Nephron progenitor cell (in vitro differentiated cells): ENCODE data around the gene RAB15.

Experiments
- DNase-seq: peaks from one replicate; pipeline ENCODE4 v3.0.0; 2021
- H3K27ac Mint-ChIP-seq: 2 replicates; pipeline ENCODE4 v1.8.0; 2021; ENCODE audit warnings: mild to moderate bottlenecking, moderate library complexity, mixed read lengths
- H3K27me3 Mint-ChIP-seq: 2 replicates; pipeline ENCODE4 v1.8.0; 2021; ENCODE audit warnings: mild to moderate bottlenecking, low read depth, mixed read lengths; ENCODE audit not compliant: poor library complexity
- H3K36me3 Mint-ChIP-seq: 2 replicates; pipeline ENCODE4 v1.8.0; 2021; ENCODE audit warnings: low read depth, mixed read lengths
- H3K4me1 Mint-ChIP-seq: 2 replicates; pipeline ENCODE4 v1.8.0; 2021; ENCODE audit warnings: mixed read lengths
- H3K4me3 Mint-ChIP-seq: 2 replicates; pipeline ENCODE4 v1.8.0; 2021; ENCODE audit warnings: mild to moderate bottlenecking, moderate library complexity, mixed read lengths
- H3K9me3 Mint-ChIP-seq: 2 replicates; pipeline ENCODE4 v1.8.0; 2021; ENCODE audit warnings: mild to moderate bottlenecking, moderate library complexity, mixed read lengths
- CTCF ChIP-seq: fragments of 200-600 bp; sonication (generic); IDR thresholded peaks from 2 replicates; pipeline ENCODE4 v1.5.0; 2021; ENCODE audit warnings: antibody characterized with exemption

The RAB15 gene

GRCh38 chr14:64987438-64987767 lies 15.3 kb upstream of the RAB15 start:
- Mint-ChIP-seq H3K27ac (no peak overlapping the region), H3K9me3 (no peaks in the 10 kb centered on the region), H3K27me3 (peaks cover 43% of the 10 kb centered on the region), H3K36me3 (no peaks in the 10 kb centered on the region), H3K4me1 (peaks cover 38% of the 10 kb centered on the region), H3K4me3 (peak overlapping the region; percentile 99)
- no peak for DNase-seq
- TF ChIP-seq CTCF, result no peak

- H3K9me3 Mint-ChIP-seq, result no peaks in the 10 kb centered on the region
- H3K36me3 Mint-ChIP-seq, result no peaks in the 10 kb centered on the region
- DNase-seq, result peak; percentile 90
- H3K4me1 Mint-ChIP-seq, result peaks cover 38% of the 10 kb centered on the region
- H3K27me3 Mint-ChIP-seq, result peaks cover 48% of the 10 kb centered on the region
- peak; percentile 49 for TF ChIP-seq CTCF
- H3K4me3 Mint-ChIP-seq, result peak within 1 kb of the TSS; percentile 99
- peak within 1 kb of the TSS; percentile 98 for H3K27ac Mint-ChIP-seq
These were observed 14.7 kb upstream of the RAB15 start, which contains the start of gene FNTB for GRCh38 chr14:64986648-64987437. FNTB (plus strand) TSS chr14:64986895; CDS start chr14:64986954, 59 bp downstream.

GRCh38 chr14:64983439-64984310 lies 11.5 kb upstream of the RAB15 start:
- peaks cover 45% of the 10 kb centered on the region for H3K27me3 Mint-ChIP-seq
- H3K36me3 Mint-ChIP-seq, result no peaks in the 10 kb centered on the region
- peaks cover 30% of the 10 kb centered on the region for H3K4me1 Mint-ChIP-seq
- peak; percentile 26 for DNase-seq
- H3K4me3 Mint-ChIP-seq, result peak overlapping the region; percentile 71
- no peak overlapping the region for H3K27ac Mint-ChIP-seq
- TF ChIP-seq CTCF, result peak; percentile 66
- H3K9me3 Mint-ChIP-seq, result no peaks in the 10 kb centered on the region

GRCh38 chr14:64979336-64980074 lies 7.4 kb upstream of the RAB15 start:
- no peak for TF ChIP-seq CTCF
- Mint-ChIP-seq H3K36me3 (no peaks in the 10 kb centered on the region), H3K27me3 (peaks cover 38% of the 10 kb centered on the region), H3K27ac (no peak overlapping the region), H3K4me1 (peaks cover 10% of the 10 kb centered on the region), H3K4me3 (no peak overlapping the region), H3K9me3 (peaks cover 6% of the 10 kb centered on the region)
- no peak for DNase-seq

GRCh38 chr14:64974563-64974962 lies 2.4 kb upstream of the RAB15 start:
- peaks cover 4% of the 10 kb centered on the region for H3K4me1 Mint-ChIP-seq
- peaks cover 42% of the 10 kb centered on the region for H3K27me3 Mint-ChIP-seq
- H3K9me3 Mint-ChIP-seq, result peaks cover 6% of the 10 kb centered on the region
- no peaks in the 10 kb centered on the region for H3K36me3 Mint-ChIP-seq
- no peak overlapping the region for H3K4me3 Mint-ChIP-seq
- no peak for TF ChIP-seq CTCF
- H3K27ac Mint-ChIP-seq, result no peak overlapping the region
- DNase-seq, result no peak
